ENCODE results near the gene NMNAT1.

NMNAT1 gene

GRCh38 chr1:9942939-9943788 is at the start of gene NMNAT1, which contains the start of gene LZIC:
Gene NMNAT1, plus strand, starts transcription at chr1:9943475. Its CDS starts 28,599 bp downstream, at chr1:9972074.
Gene LZIC, minus strand, starts transcription at chr1:9943391. Its CDS starts 6,772 bp downstream, at chr1:9936619.
- DNase-seq: peak; percentile 94
- in situ Hi-C loops (cut with MboI; ENCODE audit: low pct_unique_long_range_greater_than_20kb, low sequenced_read_pairs): no loop called here

GRCh38 chr1:9894115-9894514 is 49.2 kb upstream of the NMNAT1 start:
- DNase-seq: peak; percentile 16
- in situ Hi-C loops (cut with MboI; ENCODE audit: low pct_unique_long_range_greater_than_20kb, low sequenced_read_pairs): no loop called here

- in situ Hi-C loops (cut with MboI; ENCODE audit: low pct_unique_long_range_greater_than_20kb, low sequenced_read_pairs): no loop called here
- DNase-seq: peak; percentile 79
These were observed 42.9 kb upstream of the NMNAT1 start for GRCh38 chr1:9900142-9901043.

- no peak for DNase-seq
- in situ Hi-C loops (cut with MboI; ENCODE audit: low pct_unique_long_range_greater_than_20kb, low sequenced_read_pairs): no loop called here
These were observed 41.9 kb upstream of the NMNAT1 start for GRCh38 chr1:9901148-9902059.

GRCh38 chr1:9902060-9902452 is 41.2 kb upstream of the NMNAT1 start:
- in situ Hi-C loops (cut with MboI; ENCODE audit: low pct_unique_long_range_greater_than_20kb, low sequenced_read_pairs): no loop called here
- DNase-seq: no peak

GRCh38 chr1:9903801-9904527 is 39.3 kb upstream of the NMNAT1 start:
- in situ Hi-C loops (cut with MboI; ENCODE audit: low pct_unique_long_range_greater_than_20kb, low sequenced_read_pairs): no loop called here

GRCh38 chr1:9904596-9904995 is 38.7 kb upstream of the NMNAT1 start:
- in situ Hi-C loops (cut with MboI; ENCODE audit: low pct_unique_long_range_greater_than_20kb, low sequenced_read_pairs): no loop called here
- DNase-seq: peak; percentile 21

More at GRCh38 chr1:9903801-9904527, 39.3 kb upstream of the NMNAT1 start:
- no peak for DNase-seq

- in situ Hi-C loops (cut with MboI; ENCODE audit: low pct_unique_long_range_greater_than_20kb, low sequenced_read_pairs): no loop called here
- DNase-seq: no peak
These were observed 38.3 kb upstream of the NMNAT1 start for GRCh38 chr1:9905010-9905409.

GRCh38 chr1:9906466-9906865 is 36.8 kb upstream of the NMNAT1 start:
- DNase-seq: no peak
- in situ Hi-C loops (cut with MboI; ENCODE audit: low pct_unique_long_range_greater_than_20kb, low sequenced_read_pairs): no loop called here

- in situ Hi-C loops (cut with MboI; ENCODE audit: low pct_unique_long_range_greater_than_20kb, low sequenced_read_pairs): no loop called here
- peak; percentile 51 for DNase-seq
These were observed 35.8 kb upstream of the NMNAT1 start for GRCh38 chr1:9907441-9907840.

- in situ Hi-C loops (cut with MboI; ENCODE audit: low pct_unique_long_range_greater_than_20kb, low sequenced_read_pairs): no loop called here
- DNase-seq: no peak
These were observed 34.4 kb upstream of the NMNAT1 start for GRCh38 chr1:9908871-9909233.

GRCh38 chr1:9909234-9910046 is 33.8 kb upstream of the NMNAT1 start:
- in situ Hi-C loops (cut with MboI; ENCODE audit: low pct_unique_long_range_greater_than_20kb, low sequenced_read_pairs): no loop called here
- peak; percentile 68 for DNase-seq

- no peak for DNase-seq
- in situ Hi-C loops (cut with MboI; ENCODE audit: low pct_unique_long_range_greater_than_20kb, low sequenced_read_pairs): no loop called here
These were observed 33.2 kb upstream of the NMNAT1 start, which contains the start of gene CTNNBIP1 for GRCh38 chr1:9910076-9910422. Gene CTNNBIP1, minus strand, starts transcription at chr1:9910269. Its CDS starts 38,205 bp downstream, at chr1:9872064.

GRCh38 chr1:9910423-9911178 is 32.7 kb upstream of the NMNAT1 start:
- peak; percentile 99 for DNase-seq
- in situ Hi-C loops (cut with MboI; ENCODE audit: low pct_unique_long_range_greater_than_20kb, low sequenced_read_pairs): no loop called here

- in situ Hi-C loops (cut with MboI; ENCODE audit: low pct_unique_long_range_greater_than_20kb, low sequenced_read_pairs): no loop called here
These were observed 30.9 kb upstream of the NMNAT1 start for GRCh38 chr1:9912264-9912936.

GRCh38 chr1:9914610-9914937 is 28.7 kb upstream of the NMNAT1 start:
- in situ Hi-C loops (cut with MboI; ENCODE audit: low pct_unique_long_range_greater_than_20kb, low sequenced_read_pairs): no loop called here
- no peak for DNase-seq

More at GRCh38 chr1:9912264-9912936, 30.9 kb upstream of the NMNAT1 start:
- no peak for DNase-seq
